Measurements from ENCODE around the gene SPRYD3. TPM values are rescaled to one million over a fixed set of nuclear protein-coding genes. Genes with fewer than 3 reads are reported as not detected.

SPRYD3 gene
- total and polyA plus RNA-seq, 11 donors = 26.0 to 94.7 (median 48.5) TPM

GRCh38 chr12:53090105-53090504 is 10.9 kb upstream of the SPRYD3 start:
- TF ChIP-seq POLR2A (IDR thresholded peaks at IDR 0.05) (no peak), CTCF (IDR thresholded peaks at IDR 0.05) (no peak)
- WGBS, 4 donors = 95 to 97% (median 96%) methylated on average over 6 of the region's 6 CpGs
- Histone ChIP-seq H3K4me1 (peaks cover 0 to 5% (median 0%) of the 10 kb centered on the region in 12 donors), H3K4me3 (no peak overlapping the region), H3K9me3 (peaks cover 0 to under 1% (median 0%) of the 10 kb centered on the region in 12 donors), H3K36me3 (no peaks in the 10 kb centered on the region), H3K27ac (no peak overlapping the region), H3K27me3 (no peaks in the 10 kb centered on the region)
- intact Hi-C loops (cut with DNase I) = no loop called here
- DNase-seq (no peak), ATAC-seq (no peak)

GRCh38 chr12:53086361-53086760 is 7.2 kb upstream of the SPRYD3 start:
- no peak for DNase-seq
- H3K4me1 ChIP-seq = no peaks in the 10 kb centered on the region
- H3K27ac ChIP-seq = no peak overlapping the region
- 83 to 89% (median 87%) methylated on average over 3 of the region's 3 CpGs for WGBS, 4 donors
- H3K9me3 ChIP-seq = peaks cover 0 to 6% (median 0%) of the 10 kb centered on the region in 12 donors
- no peaks in the 10 kb centered on the region for H3K27me3 ChIP-seq
- no peak overlapping the region for H3K4me3 ChIP-seq
- H3K36me3 ChIP-seq = no peaks in the 10 kb centered on the region
- ATAC-seq = no peak
- intact Hi-C loops (cut with DNase I) = no loop called here
- TF ChIP-seq POLR2A (IDR thresholded peaks at IDR 0.05) = no peak
- no peak for TF ChIP-seq CTCF (IDR thresholded peaks at IDR 0.05)

GRCh38 chr12:53082637-53083175 is 3.5 kb upstream of the SPRYD3 start:
- peaks cover 0 to under 1% (median 0%) of the 10 kb centered on the region in 9 donors for H3K36me3 ChIP-seq
- peaks cover 0 to 6% (median 0%) of the 10 kb centered on the region in 12 donors for H3K9me3 ChIP-seq
- DNase-seq (no peak), ATAC-seq (no peak)
- H3K4me3 ChIP-seq = no peak overlapping the region
- WGBS, 4 donors = 57 to 70% (median 64%) methylated on average over 2 of the region's 2 CpGs
- intact Hi-C loops (cut with DNase I) = no loop called here
- no peak overlapping the region for H3K27ac ChIP-seq
- peaks cover 0 to 23% (median 16%) of the 10 kb centered on the region in 12 donors for H3K4me1 ChIP-seq
- no peaks in the 10 kb centered on the region for H3K27me3 ChIP-seq
- TF ChIP-seq POLR2A (IDR thresholded peaks at IDR 0.05) (no peak), CTCF (IDR thresholded peaks at IDR 0.05) (no peak)

GRCh38 chr12:53078425-53079225 is 565 bp downstream of the SPRYD3 start:
- no peaks in the 10 kb centered on the region for H3K9me3 ChIP-seq
- peak overlapping the region; percentile 83 to 100 (median 96) for H3K27ac ChIP-seq
- DNase-seq (no peak), ATAC-seq (no peak)
- peak overlapping the region; percentile 48 to 84 (median 72) for H3K4me3 ChIP-seq
- TF ChIP-seq POLR2A (IDR thresholded peaks at IDR 0.05) (no peak), CTCF (IDR thresholded peaks at IDR 0.05) (no peak)
- WGBS, 4 donors = 19 to 30% (median 20%) methylated on average over 20 to 25 of the region's 25 CpGs
- intact Hi-C loops (cut with DNase I) = loop anchor here in 2 of 10 donors (2.0 kb wide), 1 partner anchor 18 kb away; the partner anchor contains the start of gene IGFBP6 (in 2 of the 2)
- no peaks in the 10 kb centered on the region for H3K27me3 ChIP-seq
- peaks cover 5 to 40% (median 24%) of the 10 kb centered on the region in 12 donors for H3K4me1 ChIP-seq
- peaks cover 0 to 40% (median 37%) of the 10 kb centered on the region in 9 donors for H3K36me3 ChIP-seq

All from heart left ventricle (tissue), 16 donors.